ENCODE data around the gene KLKB1. TPM values are rescaled to one million over a fixed set of nuclear protein-coding genes. Genes with fewer than 3 reads are reported as not detected.

KLKB1 gene
- total RNA-seq, 1 donor from 2014 or later: not detected

Other genes starting within 250 kb of the KLKB1 start
- not detected in 2 replicates for gene TLR3, start 158.4 kb upstream of the KLKB1 start, total RNA-seq
- gene FAM149A, start 122.8 kb upstream of the KLKB1 start, total RNA-seq: 0.61 TPM in 1 of 2 replicates, not detected in the other
- 8.3 and 8.8 TPM in 2 replicates for gene CYP4V2, start 35.9 kb upstream of the KLKB1 start, total RNA-seq
- not detected in 2 replicates for gene F11, start 38.7 kb downstream of the KLKB1 start, total RNA-seq